Ovary (tissue), 3 donors: ENCODE results near the gene DDX54.

Experiments used
- EP300 ChIP-seq: sonication (generic); formaldehyde crosslinking; IDR thresholded peaks from one replicate; pipeline ENCODE4 v1.6.1; 2017; ENCODE audit warnings: antibody characterized with exemption
- POLR2A ChIP-seq: fragments of 450-650 bp; IDR thresholded peaks from one replicate; pipeline ENCODE4 v1.6.1; 2017; ENCODE audit warnings: antibody characterized with exemption, mild to moderate bottlenecking, moderate library complexity
- TF ChIP-seq, protein P1 (sequence below), 3 donors: fragments of 450-650 bp in 2 of 3; fragments of 200-600 bp in 1 of 3; IDR thresholded peaks; one replicate each; pipeline versions ENCODE4 v1.5.1 to v1.8.0; 2016 to 2022; ENCODE audit warnings: antibody characterized with exemption in 3 of 3, mild to moderate bottlenecking in 1 of 3
- donor health status: DM: no; HTN: no; CAD: no.

GRCh38 chr12:113184098-113184899, 979 bp downstream of the DDX54 start:
- TF ChIP-seq POLR2A: no peak
- TF ChIP-seq, protein P1, sequence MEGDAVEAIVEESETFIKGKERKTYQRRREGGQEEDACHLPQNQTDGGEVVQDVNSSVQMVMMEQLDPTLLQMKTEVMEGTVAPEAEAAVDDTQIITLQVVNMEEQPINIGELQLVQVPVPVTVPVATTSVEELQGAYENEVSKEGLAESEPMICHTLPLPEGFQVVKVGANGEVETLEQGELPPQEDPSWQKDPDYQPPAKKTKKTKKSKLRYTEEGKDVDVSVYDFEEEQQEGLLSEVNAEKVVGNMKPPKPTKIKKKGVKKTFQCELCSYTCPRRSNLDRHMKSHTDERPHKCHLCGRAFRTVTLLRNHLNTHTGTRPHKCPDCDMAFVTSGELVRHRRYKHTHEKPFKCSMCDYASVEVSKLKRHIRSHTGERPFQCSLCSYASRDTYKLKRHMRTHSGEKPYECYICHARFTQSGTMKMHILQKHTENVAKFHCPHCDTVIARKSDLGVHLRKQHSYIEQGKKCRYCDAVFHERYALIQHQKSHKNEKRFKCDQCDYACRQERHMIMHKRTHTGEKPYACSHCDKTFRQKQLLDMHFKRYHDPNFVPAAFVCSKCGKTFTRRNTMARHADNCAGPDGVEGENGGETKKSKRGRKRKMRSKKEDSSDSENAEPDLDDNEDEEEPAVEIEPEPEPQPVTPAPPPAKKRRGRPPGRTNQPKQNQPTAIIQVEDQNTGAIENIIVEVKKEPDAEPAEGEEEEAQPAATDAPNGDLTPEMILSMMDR (IDR thresholded peaks at IDR 0.05): no peak
- no peak for TF ChIP-seq EP300
